ENCODE measurements around the gene SMPD1.

SMPD1 gene

DNA sequence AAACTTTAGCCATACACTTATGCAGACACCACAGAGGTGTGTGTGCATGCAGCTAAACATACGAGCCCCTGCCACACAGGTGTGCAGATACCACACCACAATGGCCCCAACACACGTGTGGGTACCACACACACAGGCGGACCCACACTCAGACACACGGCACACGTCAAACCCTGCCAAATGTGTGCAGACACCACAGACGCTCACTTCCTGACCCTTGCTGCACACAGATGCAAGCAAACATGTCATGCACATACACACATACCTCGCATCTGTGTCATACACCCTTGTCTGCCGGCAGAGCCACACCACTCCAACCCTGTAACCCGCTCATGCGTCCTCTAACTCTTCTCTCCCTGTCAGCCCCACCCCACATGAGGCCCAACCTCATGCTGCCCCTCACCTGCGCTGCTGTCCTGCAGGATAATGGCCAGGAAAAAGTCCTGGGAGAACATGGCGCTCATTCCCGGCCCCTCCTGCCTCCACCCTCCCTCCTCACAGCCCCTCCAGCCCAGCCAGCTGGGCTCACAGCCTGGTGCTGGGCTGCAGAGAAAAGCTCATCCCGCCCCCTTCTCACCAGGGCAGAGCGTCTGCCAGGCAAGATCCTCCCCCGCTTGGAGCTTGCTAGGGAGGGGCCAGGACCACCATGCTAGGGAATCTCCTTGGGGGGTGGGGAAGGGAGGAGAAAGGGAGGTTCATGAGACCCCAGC lies 14.2 kb downstream of the SMPD1 start:
- H3K4me3 ChIP-seq (ENCODE audit: low read depth in 1 of 2, low read length in 2 of 2) = no peak overlapping the region
- no peaks in the 10 kb centered on the region for H3K9me3 ChIP-seq (ENCODE audit: control insufficient read depth in 1 of 2, low read length in 2 of 2)
- no peaks in the 10 kb centered on the region for H3K27me3 ChIP-seq (ENCODE audit: low read depth, low read length)
- H3K4me1 ChIP-seq (ENCODE audit: control insufficient read depth in 1 of 2, insufficient read depth in 2 of 2, low read length in 2 of 2) = peaks cover 0 to 12% of the 10 kb centered on the region in 2 donors
- H3K36me3 ChIP-seq (ENCODE audit: control insufficient read depth in 1 of 2, insufficient read depth in 2 of 2, low read length in 2 of 2) = peaks cover 0 to 29% of the 10 kb centered on the region in 2 donors
- H3K27ac ChIP-seq (ENCODE audit: low read length) = no peak overlapping the region

DNA sequence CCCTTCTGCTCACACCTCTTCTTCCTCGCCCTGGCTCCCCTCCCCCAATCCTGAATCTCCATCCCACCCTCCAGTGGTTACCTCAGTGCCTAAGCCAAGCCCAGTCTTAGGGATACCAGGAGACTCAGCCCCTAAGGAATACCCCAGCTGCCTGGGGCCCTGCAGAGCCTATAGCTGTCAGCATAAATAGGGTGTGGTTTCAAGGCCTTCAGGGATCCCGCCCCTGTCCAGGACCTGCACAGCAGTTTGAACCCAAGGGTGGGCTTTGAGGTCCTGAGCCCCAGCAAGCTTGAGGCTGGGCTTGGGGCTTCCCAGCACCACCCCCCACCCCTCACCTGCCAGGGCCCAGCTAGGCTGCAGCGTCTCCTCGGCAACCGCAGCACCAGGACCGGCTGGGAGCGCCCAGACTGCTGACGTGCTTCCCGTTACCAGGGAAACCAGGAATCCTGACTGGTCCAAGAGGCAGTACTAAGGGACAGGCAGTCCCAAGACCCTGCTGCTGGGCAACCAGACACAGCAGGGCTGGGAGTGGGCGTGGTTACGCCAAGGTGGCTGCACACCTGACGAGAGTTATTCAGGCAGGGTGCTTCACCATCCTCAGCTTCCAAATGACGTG lies 14.9 kb downstream of the SMPD1 start:
- Histone ChIP-seq H3K36me3 (ENCODE audit: control insufficient read depth in 1 of 2, insufficient read depth in 2 of 2, low read length in 2 of 2) (peaks cover 0 to 36% of the 10 kb centered on the region in 2 donors), H3K27ac (ENCODE audit: low read length) (no peak overlapping the region), H3K4me1 (ENCODE audit: control insufficient read depth in 1 of 2, insufficient read depth in 2 of 2, low read length in 2 of 2) (peaks cover 0 to 12% of the 10 kb centered on the region in 2 donors), H3K27me3 (ENCODE audit: low read depth, low read length) (no peaks in the 10 kb centered on the region), H3K4me3 (ENCODE audit: low read depth in 1 of 2, low read length in 2 of 2) (no peak overlapping the region), H3K9me3 (ENCODE audit: control insufficient read depth in 1 of 2, low read length in 2 of 2) (no peaks in the 10 kb centered on the region)

DNA sequence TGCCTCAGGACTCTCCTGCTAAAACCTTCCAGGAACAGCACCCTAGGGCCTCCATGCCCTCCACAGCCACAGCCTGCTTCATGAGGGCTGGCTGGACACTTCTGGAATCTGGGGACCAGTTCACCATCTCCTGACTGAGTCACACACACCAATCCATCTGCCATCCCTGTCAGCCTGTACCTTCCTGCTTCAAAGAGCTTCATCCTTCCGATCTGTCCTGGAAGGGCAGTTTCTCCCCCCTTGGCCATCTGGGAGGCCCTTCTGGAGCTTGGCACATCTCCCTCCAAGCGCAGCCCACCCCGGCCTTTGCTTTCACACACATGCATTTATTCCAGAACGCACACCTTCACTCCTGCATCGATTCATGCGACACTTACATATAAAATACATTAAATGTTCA lies 15.6 kb downstream of the SMPD1 start:
- Histone ChIP-seq H3K27ac (ENCODE audit: low read length) (no peak overlapping the region), H3K4me3 (ENCODE audit: low read depth in 1 of 2, low read length in 2 of 2) (no peak overlapping the region), H3K27me3 (ENCODE audit: low read depth, low read length) (no peaks in the 10 kb centered on the region), H3K4me1 (ENCODE audit: control insufficient read depth in 1 of 2, insufficient read depth in 2 of 2, low read length in 2 of 2) (peaks cover 0 to 12% of the 10 kb centered on the region in 2 donors), H3K9me3 (ENCODE audit: control insufficient read depth in 1 of 2, low read length in 2 of 2) (no peaks in the 10 kb centered on the region), H3K36me3 (ENCODE audit: control insufficient read depth in 1 of 2, insufficient read depth in 2 of 2, low read length in 2 of 2) (peaks cover 0 to 36% of the 10 kb centered on the region in 2 donors)

DNA sequence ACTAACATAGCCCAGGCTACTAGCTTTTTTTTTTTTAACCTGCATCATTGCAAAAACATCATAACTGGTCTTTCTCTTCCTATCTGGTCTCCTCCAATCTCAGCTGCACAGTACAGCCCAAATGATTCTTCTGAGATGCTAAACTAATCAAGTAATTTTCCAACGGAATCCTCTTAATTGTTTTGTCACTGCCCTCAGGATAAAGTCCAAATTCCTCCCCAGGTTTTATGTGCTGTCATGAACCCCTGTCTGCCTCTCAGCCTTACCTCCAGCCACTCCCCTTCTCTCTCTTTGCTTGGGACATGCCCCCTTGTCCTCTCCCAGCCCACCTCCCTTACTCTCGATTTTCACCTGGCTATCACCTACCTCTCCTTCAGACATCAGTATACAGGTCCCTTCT lies 16.1 kb downstream of the SMPD1 start:
- Histone ChIP-seq H3K9me3 (ENCODE audit: control insufficient read depth in 1 of 2, low read length in 2 of 2) (no peaks in the 10 kb centered on the region), H3K27me3 (ENCODE audit: low read depth, low read length) (no peaks in the 10 kb centered on the region), H3K4me3 (ENCODE audit: low read depth in 1 of 2, low read length in 2 of 2) (no peak overlapping the region), H3K36me3 (ENCODE audit: control insufficient read depth in 1 of 2, insufficient read depth in 2 of 2, low read length in 2 of 2) (peaks cover 0 to 35% of the 10 kb centered on the region in 2 donors), H3K27ac (ENCODE audit: low read length) (no peak overlapping the region), H3K4me1 (ENCODE audit: control insufficient read depth in 1 of 2, insufficient read depth in 2 of 2, low read length in 2 of 2) (peaks cover 0 to 12% of the 10 kb centered on the region in 2 donors)

DNA sequence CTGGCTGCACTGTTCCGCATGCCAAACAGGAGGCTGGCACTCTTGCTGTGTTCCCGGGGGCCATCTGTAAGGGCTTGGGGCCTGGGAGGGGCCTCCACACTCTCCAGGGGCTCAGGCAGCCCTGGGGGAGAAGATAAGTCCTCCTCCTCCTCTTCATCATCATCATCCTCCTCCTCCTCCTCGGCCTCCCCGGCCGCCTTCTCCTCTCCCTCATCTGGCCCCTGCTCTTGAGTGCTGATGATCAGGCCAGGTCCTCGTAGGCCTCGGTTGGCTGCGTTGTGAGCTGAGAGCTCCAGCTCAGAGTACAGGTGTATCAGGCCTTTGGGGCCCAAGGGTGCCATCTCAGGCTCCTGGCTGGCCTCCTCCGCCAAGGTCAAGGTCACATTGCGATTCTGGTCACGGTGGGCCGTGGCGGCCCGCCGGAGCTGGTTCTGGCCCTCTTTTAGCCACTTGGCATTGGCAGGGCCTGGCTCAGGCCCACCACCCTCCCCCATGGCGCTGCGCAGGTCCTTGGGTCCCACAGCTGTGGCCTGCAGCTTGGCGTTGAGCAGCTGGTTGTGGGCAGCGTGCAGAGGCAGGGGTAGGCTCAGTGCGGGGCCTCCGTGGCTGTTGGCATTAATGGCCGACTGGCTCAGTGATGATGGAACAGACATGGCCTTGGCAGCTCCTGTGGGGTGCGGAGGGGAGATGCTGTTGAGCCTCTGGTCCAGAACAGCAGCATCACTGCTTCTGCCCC lies 20.6 kb downstream of the SMPD1 start:
- Histone ChIP-seq H3K4me1 (ENCODE audit: control insufficient read depth in 1 of 2, insufficient read depth in 2 of 2, low read length in 2 of 2) (peaks cover 0 to 4% of the 10 kb centered on the region in 2 donors), H3K27ac (ENCODE audit: low read length) (no peak overlapping the region)

DNA sequence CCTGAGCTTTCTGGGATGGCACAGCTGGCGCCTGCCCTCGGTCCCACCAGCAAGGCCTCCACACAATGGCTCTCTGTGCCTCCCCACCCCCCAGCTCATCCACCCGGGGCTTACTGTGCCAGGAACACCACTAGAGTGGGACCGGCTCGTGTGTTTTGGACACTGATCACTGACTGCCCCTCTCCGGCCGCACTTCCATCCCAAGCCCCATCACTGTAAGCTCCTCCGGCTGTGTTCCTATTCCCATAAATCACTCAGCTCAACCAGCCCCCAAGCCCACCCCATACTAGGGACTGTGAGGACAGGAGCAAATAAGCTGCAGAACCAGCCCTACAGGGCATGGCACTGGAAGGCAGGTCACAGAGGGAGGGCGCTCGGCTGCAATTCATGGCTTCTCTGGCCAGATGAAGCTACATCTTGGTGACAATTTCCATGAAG lies 21.3 kb downstream of the SMPD1 start:
- Histone ChIP-seq H3K36me3 (ENCODE audit: control insufficient read depth in 1 of 2, insufficient read depth in 2 of 2, low read length in 2 of 2) (peaks cover 0 to 16% of the 10 kb centered on the region in 2 donors), H3K27ac (ENCODE audit: low read length) (no peak overlapping the region), H3K4me1 (ENCODE audit: control insufficient read depth in 1 of 2, insufficient read depth in 2 of 2, low read length in 2 of 2) (peaks cover 0 to 5% of the 10 kb centered on the region in 2 donors), H3K9me3 (ENCODE audit: control insufficient read depth in 1 of 2, low read length in 2 of 2) (no peaks in the 10 kb centered on the region), H3K27me3 (ENCODE audit: low read depth, low read length) (no peaks in the 10 kb centered on the region), H3K4me3 (ENCODE audit: low read depth in 1 of 2, low read length in 2 of 2) (no peak overlapping the region)

More for the DNA sequence above, 20.6 kb downstream of the SMPD1 start:
- Histone ChIP-seq H3K27me3 (ENCODE audit: low read depth, low read length) (no peaks in the 10 kb centered on the region), H3K9me3 (ENCODE audit: control insufficient read depth in 1 of 2, low read length in 2 of 2) (no peaks in the 10 kb centered on the region), H3K36me3 (ENCODE audit: control insufficient read depth in 1 of 2, insufficient read depth in 2 of 2, low read length in 2 of 2) (peaks cover 0 to 16% of the 10 kb centered on the region in 2 donors), H3K4me3 (ENCODE audit: low read depth in 1 of 2, low read length in 2 of 2) (no peak overlapping the region)

DNA sequence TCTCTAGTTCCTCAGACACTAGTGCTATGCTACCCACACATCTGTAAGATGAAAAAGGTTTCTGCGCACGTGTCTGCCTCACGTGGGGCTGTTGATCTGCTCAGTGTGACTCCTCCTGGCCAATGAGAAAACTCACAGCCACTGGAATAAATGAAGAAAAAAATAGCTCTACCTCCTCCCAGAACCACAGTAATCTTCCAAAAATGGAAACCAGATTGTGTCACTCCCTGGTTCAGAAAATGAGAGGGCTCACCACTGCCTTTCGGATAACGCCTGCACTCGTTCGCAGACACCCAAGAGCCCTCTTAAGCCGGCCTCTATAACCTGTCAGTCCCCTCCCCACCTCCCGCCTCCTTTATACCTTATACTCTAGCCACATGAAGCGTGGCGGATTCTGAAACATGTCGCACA lies 23.5 kb downstream of the SMPD1 start:
- Histone ChIP-seq H3K36me3 (ENCODE audit: control insufficient read depth in 1 of 2, insufficient read depth in 2 of 2, low read length in 2 of 2) (peaks cover 0 to 16% of the 10 kb centered on the region in 2 donors), H3K9me3 (ENCODE audit: control insufficient read depth in 1 of 2, low read length in 2 of 2) (no peaks in the 10 kb centered on the region), H3K4me3 (ENCODE audit: low read depth in 1 of 2, low read length in 2 of 2) (no peak overlapping the region), H3K27ac (ENCODE audit: low read length) (no peak overlapping the region), H3K27me3 (ENCODE audit: low read depth, low read length) (no peaks in the 10 kb centered on the region), H3K4me1 (ENCODE audit: control insufficient read depth in 1 of 2, insufficient read depth in 2 of 2, low read length in 2 of 2) (peaks cover 5 to 18% of the 10 kb centered on the region in 2 donors)

DNA sequence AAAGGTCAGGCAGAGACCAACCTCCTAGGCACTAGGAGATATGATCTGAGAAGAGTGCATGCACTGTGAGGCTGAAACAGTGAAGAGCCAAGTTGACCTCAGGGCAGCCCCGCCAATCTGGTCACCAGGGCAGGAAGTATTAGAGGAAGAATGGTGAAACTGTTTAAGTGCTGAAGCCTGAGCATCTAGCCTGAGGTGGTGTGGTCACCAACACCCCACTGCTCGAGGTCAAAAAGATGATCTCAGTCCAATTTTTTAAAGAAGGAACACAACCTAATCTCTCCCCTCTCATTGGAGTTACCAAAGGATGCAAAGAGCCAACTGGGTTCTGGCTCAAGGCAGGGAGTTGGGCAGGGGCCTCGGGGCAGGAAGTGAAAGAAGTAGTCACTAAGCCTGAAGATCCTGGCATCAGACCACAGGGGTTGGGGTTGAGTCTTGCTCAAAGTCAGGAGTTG lies 24.6 kb downstream of the SMPD1 start:
- no peak overlapping the region for H3K4me3 ChIP-seq (ENCODE audit: low read depth in 1 of 2, low read length in 2 of 2)
- peaks cover 0 to 12% of the 10 kb centered on the region in 2 donors for H3K36me3 ChIP-seq (ENCODE audit: control insufficient read depth in 1 of 2, insufficient read depth in 2 of 2, low read length in 2 of 2)
- H3K4me1 ChIP-seq (ENCODE audit: control insufficient read depth in 1 of 2, insufficient read depth in 2 of 2, low read length in 2 of 2) = peaks cover 9 to 21% of the 10 kb centered on the region in 2 donors
- no peaks in the 10 kb centered on the region for H3K27me3 ChIP-seq (ENCODE audit: low read depth, low read length)
- H3K9me3 ChIP-seq (ENCODE audit: control insufficient read depth in 1 of 2, low read length in 2 of 2) = no peaks in the 10 kb centered on the region
- no peak overlapping the region for H3K27ac ChIP-seq (ENCODE audit: low read length)

DNA sequence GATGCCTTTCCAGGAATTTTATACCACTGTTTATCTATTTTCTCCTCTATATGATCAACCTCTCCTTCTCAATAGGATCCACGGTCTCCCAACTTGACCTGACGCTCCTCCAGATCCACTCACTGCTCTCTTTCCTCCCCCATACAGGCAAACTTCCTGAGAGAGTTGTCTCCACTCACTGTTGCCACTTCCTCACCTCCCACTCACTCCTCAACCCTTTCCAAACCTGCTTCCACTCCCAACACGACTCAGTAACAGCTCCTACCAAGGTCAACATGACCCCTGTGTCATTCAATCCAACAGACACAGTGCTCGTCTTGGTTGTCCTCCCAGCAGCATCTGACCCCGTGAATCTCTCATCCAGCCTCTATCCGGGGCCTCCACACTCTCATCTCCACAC lies 25.5 kb downstream of the SMPD1 start:
- no peaks in the 10 kb centered on the region for H3K27me3 ChIP-seq (ENCODE audit: low read depth, low read length)
- no peak overlapping the region for H3K4me3 ChIP-seq (ENCODE audit: low read depth in 1 of 2, low read length in 2 of 2)

DNA sequence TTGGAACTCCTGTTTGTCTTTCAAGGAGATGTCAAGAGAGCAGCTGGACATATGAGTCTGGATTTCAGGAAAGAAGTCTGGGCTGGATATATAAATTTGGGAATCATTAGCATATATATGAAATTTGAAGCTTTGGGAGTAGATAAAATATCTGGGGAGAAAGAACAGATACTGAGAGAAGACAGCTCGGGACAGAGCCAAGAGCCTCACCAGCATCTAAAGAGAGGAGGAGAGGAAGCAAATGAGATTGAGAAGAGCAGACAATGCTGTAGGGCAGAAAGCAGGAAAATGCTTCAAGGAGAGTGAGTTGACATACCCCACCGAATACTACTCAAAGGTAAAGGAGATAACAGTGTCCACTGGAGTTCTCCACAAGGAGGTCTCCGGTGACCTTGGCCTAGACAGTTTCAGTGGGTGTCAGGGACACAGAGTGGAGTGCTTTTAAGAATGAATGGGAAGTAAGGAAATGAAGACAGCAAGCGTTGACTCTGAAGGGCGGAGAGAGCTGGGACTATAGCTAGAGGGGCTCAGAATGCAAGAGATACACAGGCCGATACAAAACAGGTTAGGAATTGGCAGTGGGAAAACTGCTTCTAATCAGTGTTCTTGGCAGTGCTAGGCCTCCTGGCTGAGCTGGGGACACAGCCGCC lies 27.8 kb downstream of the SMPD1 start:
- Histone ChIP-seq H3K27ac (ENCODE audit: low read length) (peak overlapping the region; percentile 43), H3K9me3 (ENCODE audit: control insufficient read depth in 1 of 2, low read length in 2 of 2) (no peaks in the 10 kb centered on the region), H3K27me3 (ENCODE audit: low read depth, low read length) (no peaks in the 10 kb centered on the region), H3K4me1 (ENCODE audit: control insufficient read depth in 1 of 2, insufficient read depth in 2 of 2, low read length in 2 of 2) (peaks cover 10 to 25% of the 10 kb centered on the region in 2 donors), H3K4me3 (ENCODE audit: low read depth in 1 of 2, low read length in 2 of 2) (peak overlapping the region; percentile 83 to 85), H3K36me3 (ENCODE audit: control insufficient read depth in 1 of 2, insufficient read depth in 2 of 2, low read length in 2 of 2) (no peaks in the 10 kb centered on the region)

More for the DNA sequence above, 25.5 kb downstream of the SMPD1 start:
- H3K4me1 ChIP-seq (ENCODE audit: control insufficient read depth in 1 of 2, insufficient read depth in 2 of 2, low read length in 2 of 2) = peaks cover 10 to 25% of the 10 kb centered on the region in 2 donors
- H3K36me3 ChIP-seq (ENCODE audit: control insufficient read depth in 1 of 2, insufficient read depth in 2 of 2, low read length in 2 of 2) = peaks cover 0 to 4% of the 10 kb centered on the region in 2 donors
- no peaks in the 10 kb centered on the region for H3K9me3 ChIP-seq (ENCODE audit: control insufficient read depth in 1 of 2, low read length in 2 of 2)
- no peak overlapping the region for H3K27ac ChIP-seq (ENCODE audit: low read length)

DNA sequence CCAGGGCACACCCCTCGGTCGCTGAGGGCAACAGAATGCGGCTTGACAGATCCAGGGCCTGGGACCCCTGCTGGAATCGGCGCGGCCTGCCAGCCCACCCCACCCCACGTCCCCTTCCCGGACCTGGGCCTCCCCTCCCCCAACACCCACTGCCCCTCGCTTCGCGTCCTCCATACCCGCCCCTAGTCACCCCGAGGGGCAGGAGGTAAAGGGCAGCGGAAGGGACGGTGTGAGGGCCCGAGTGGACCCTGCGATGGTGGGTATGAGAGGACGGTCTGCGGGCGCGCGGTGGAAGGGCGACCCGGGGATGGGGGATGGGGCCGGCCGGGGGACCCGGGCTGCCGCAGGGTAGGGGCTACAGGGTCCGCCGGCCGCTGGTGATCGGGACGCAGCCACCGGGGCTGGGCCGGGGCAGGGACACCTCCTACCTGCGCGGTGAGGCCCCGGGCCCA lies 28.3 kb downstream of the SMPD1 start:
- H3K9me3 ChIP-seq (ENCODE audit: control insufficient read depth in 1 of 2, low read length in 2 of 2) = no peaks in the 10 kb centered on the region
- peak overlapping the region; percentile 83 to 85 for H3K4me3 ChIP-seq (ENCODE audit: low read depth in 1 of 2, low read length in 2 of 2)
- H3K27me3 ChIP-seq (ENCODE audit: low read depth, low read length) = no peaks in the 10 kb centered on the region

More for the DNA sequence above, 28.3 kb downstream of the SMPD1 start:
- peak overlapping the region; percentile 43 for H3K27ac ChIP-seq (ENCODE audit: low read length)
- H3K36me3 ChIP-seq (ENCODE audit: control insufficient read depth in 1 of 2, insufficient read depth in 2 of 2, low read length in 2 of 2) = no peaks in the 10 kb centered on the region
- H3K4me1 ChIP-seq (ENCODE audit: control insufficient read depth in 1 of 2, insufficient read depth in 2 of 2, low read length in 2 of 2) = peaks cover 10 to 25% of the 10 kb centered on the region in 2 donors
